ENCODE results near the gene SLC24A3.

GRCh38 chr20:19492687-19493336 is 280.4 kb downstream of the SLC24A3 start:
- TF ChIP-seq CTCF (conservative IDR thresholded peaks at IDR 0.05; ENCODE audit: low read length): no peak
- TF ChIP-seq EZH2phosphoT487 (IDR thresholded peaks at IDR 0.05; ENCODE audit: borderline replicate concordance, low read depth, low read length): no peak

All from OCI-LY7 (cell line).